Upper lobe of left lung (tissue), 4 donors: ENCODE data around the gene MIEF2.

ENCODE experiments used
- CTCF ChIP-seq, 6 experiments: fragments of 450-650 bp in 4 of 6; fragments of 200-600 bp in 2 of 6; sonication (generic) in 2 of 6; IDR thresholded peaks; one replicate each; pipeline ENCODE4 v1.5.1; 2016 to 2019; ENCODE audit warnings: antibody characterized with exemption in 6 of 6
- EP300 ChIP-seq, 4 donors: sonication (generic); formaldehyde crosslinking; IDR thresholded peaks; one replicate each; pipeline ENCODE4 v1.5.1; 2017; ENCODE audit warnings: antibody characterized with exemption in 4 of 4, control low read depth in 2 of 4
- POLR2A ChIP-seq, 4 donors: fragments of 450-650 bp; IDR thresholded peaks; one replicate each; pipeline ENCODE4 v1.5.1; 2016 to 2017; ENCODE audit warnings: antibody characterized with exemption in 4 of 4, mild to moderate bottlenecking in 2 of 4

- TF ChIP-seq CTCF (IDR thresholded peaks at IDR 0.05) = no peak
- no peak for TF ChIP-seq POLR2A (IDR thresholded peaks at IDR 0.05)
- TF ChIP-seq EP300 (IDR thresholded peaks at IDR 0.05) = no peak
Measured at GRCh38 chr17:18259621-18260331, 686 bp upstream of the MIEF2 start.
